Large intestine (tissue), 3 donors: ENCODE results near the gene EHD2. TPM values are rescaled to one million over a fixed set of nuclear protein-coding genes. Genes with fewer than 3 reads are reported as not detected.
"Not testable (repeated sequence)": the region's sequence is repeated elsewhere in the genome, so short reads cannot be mapped to it uniquely, and the experiment has no call there.

Experiments
- DNase-seq, 2 donors: peaks; one replicate each; pipeline versions ENCODE4 v3.0.0 to v3.0.0-alpha.2; 2013
- H3K27ac ChIP-seq: one replicate; pipeline ENCODE4 v1.5.1; 2013; ENCODE audit warnings: low read length
- H3K27me3 ChIP-seq: 2 replicates; pipeline ENCODE4 v1.6.1; 2013; ENCODE audit warnings: low read length; ENCODE audit not compliant: control insufficient read depth, insufficient read depth
- H3K36me3 ChIP-seq: 2 replicates; pipeline ENCODE4 v1.6.1; 2013; ENCODE audit warnings: low read length; ENCODE audit not compliant: control insufficient read depth, insufficient read depth
- H3K4me1 ChIP-seq: one replicate; pipeline ENCODE4 v1.6.1; 2013; ENCODE audit warnings: low read length; ENCODE audit not compliant: control insufficient read depth, insufficient read depth
- H3K4me3 ChIP-seq: one replicate; pipeline ENCODE4 v1.5.1; 2013; ENCODE audit warnings: low read length
- H3K9me3 ChIP-seq: one replicate; pipeline ENCODE4 v1.6.1; 2013; ENCODE audit warnings: mild to moderate bottlenecking, low read depth, low read length, moderate library complexity; ENCODE audit not compliant: control insufficient read depth
- WGBS: methylation state at CpG from one replicate; pipeline ENCODE4 v1.1.5; 2013; ENCODE audit warnings: low lambda C conversion rate; ENCODE audit not compliant: insufficient coverage; 5-methylcytosine and 5-hydroxymethylcytosine counted together
- polyA plus RNA-seq: library from polyadenylated mRNA; unstranded; fragments of 120-200 nt; gene quantifications from one replicate; pipeline ENCODE4 v1.2.1, GENCODE V29; 2013

Gene EHD2
- polyA plus RNA-seq, 1 donor = 31.4 TPM

DNA sequence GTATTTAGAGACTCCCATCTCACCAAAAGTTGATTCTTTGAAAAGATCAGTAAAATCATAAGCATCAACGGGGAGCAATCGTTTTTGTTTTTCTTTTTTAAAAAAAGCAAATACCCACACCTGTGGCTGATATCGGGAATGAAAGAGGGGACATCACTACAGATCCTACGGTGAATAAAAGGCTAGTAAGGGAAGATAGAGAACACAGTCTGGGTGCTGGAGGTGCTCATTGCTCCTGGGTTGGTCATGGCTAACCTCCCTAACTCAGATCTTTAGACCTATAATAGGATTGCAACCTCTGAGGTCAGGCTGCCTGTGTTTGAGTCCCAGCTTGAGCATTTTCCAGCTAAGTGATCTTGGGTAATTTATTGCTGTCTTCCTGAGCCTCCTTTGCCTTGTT is 1.1 kb downstream of the EHD2 start:
- Histone ChIP-seq H3K4me1 (peaks cover 2% of the 10 kb centered on the region), H3K27ac (no peak overlapping the region)

GRCh38 chr19:47714855-47715254 is 1.6 kb downstream of the EHD2 start:
- peaks cover 15% of the 10 kb centered on the region for H3K27me3 ChIP-seq
- DNase-seq, H3K9me3 ChIP-seq, H3K27ac ChIP-seq, H3K4me3 ChIP-seq, H3K4me1 ChIP-seq, H3K36me3 ChIP-seq: not testable (repeated sequence)

More for the DNA sequence above, 1.1 kb downstream of the EHD2 start:
- Histone ChIP-seq H3K4me3 (peak overlapping the region; percentile 43), H3K9me3 (peaks cover 3% of the 10 kb centered on the region), H3K36me3 (peaks cover 2% of the 10 kb centered on the region), H3K27me3 (peaks cover 15% of the 10 kb centered on the region)
- DNase-seq = no peak
- WGBS = 100% methylated on average over 2 of the region's 4 CpGs

DNA sequence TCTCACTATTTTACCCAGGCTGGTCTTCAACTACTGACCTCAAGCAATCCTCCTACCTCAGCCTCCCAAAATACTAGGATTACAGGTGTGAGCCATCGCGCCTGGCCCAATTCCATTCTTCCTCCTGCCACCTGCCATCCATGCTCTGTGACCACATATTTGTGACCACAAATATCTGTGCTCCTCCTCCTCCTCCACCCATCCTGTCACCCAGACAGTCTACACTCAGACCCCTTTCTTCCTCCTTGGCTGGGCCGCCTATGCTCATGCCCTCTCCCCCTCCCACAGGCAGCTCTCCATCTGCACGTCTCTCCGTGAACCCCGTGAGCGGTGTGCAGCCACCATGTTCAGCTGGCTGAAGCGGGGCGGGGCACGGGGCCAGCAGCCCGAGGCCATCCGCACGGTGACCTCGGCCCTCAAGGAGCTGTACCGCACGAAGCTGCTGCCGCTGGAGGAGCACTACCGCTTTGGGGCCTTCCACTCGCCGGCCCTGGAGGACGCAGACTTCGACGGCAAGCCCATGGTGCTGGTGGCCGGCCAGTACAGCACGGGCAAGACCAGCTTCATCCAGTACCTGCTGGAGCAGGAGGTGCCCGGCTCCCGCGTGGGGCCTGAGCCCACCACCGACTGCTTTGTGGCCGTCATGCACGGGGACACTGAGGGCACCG is 3.2 kb downstream of the EHD2 start:
- Histone ChIP-seq H3K36me3 (peaks cover 2% of the 10 kb centered on the region), H3K4me1 (peaks cover 2% of the 10 kb centered on the region), H3K27me3 (peaks cover 15% of the 10 kb centered on the region), H3K4me3 (no peak overlapping the region), H3K27ac (no peak overlapping the region), H3K9me3 (peaks cover 3% of the 10 kb centered on the region)
- DNase-seq = no peak
- 80% methylated on average over 1 of the region's 32 CpGs for WGBS

DNA sequence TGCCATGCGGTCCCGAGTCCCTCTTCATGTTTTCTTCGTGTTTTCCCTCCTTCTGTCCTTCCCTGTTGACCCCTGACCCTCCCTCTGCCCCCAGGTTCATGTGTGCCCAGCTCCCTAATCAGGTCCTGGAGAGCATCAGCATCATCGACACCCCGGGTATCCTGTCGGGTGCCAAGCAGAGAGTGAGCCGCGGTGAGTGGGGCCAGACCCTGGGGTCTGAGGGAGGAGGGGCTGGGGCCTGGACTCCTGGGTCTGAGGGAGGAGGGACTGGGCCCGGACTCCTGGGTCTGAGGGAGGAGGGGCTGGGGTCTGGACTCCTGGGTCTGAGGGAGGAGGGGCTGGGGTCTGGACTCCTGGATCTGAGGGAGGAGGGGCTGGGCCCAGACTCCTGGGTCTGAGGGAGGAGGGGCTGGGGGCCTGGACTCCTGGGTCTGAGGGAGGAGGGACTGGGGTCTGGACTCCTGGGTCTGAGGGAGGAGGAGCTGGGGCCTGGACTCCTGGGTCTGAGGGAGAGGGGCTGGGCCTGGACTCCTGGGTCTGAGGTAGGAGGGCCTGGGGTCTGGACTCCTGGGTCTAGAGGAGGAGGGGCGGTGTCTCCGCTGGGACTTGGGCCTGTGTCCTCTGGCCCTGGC is 5.3 kb downstream of the EHD2 start:
- DNase-seq, H3K36me3 ChIP-seq, H3K9me3 ChIP-seq, H3K27me3 ChIP-seq, H3K4me1 ChIP-seq: not testable (repeated sequence)
- peak overlapping the region; percentile 4 for H3K4me3 ChIP-seq
- H3K27ac ChIP-seq = peak overlapping the region; percentile 81
- WGBS = no CpG with 5 or more reads among the region's 11 CpGs

DNA sequence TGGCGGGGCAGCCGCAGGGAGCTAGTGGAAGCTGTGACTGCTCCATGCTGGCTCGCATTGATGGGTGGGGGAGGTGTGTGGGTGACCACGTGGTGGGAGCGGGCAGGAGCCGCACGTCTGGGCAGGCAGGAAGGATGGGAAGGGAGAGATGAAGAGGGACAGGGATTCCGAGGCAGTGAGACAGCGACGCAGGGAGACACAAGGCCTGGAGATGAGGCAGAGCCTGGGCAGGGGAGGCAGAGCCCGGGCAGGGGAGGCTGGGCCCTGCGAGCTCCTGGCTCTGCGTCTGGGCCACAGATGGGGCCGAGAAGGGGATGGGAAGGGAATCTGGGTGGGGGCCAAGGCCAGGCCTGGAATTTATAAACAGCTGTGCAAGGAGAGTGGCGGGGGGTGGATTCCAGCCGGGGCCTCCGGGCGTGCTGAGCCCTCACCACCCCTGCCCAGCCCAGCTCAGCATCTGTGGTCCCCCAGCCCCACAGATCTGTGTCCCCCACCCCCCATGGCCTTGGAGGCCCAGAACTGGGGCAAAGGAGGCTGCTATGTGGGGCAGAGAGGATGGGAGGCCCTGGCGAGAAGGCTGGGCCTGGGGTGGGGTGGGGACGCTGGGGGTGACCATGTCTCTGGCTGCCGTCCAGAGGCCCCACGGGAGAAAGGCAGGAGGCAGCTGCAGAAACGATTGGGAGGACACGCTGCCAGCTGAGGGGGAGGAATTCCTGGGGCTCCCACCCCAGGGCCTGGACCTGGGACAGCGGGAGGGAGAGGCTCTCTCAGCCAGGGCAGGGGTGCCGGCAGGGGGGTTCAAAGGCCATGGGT is 6.0 kb downstream of the EHD2 start:
- H3K9me3 ChIP-seq = no peaks in the 10 kb centered on the region
- H3K27ac ChIP-seq = peak overlapping the region; percentile 81
- WGBS = no CpG with 5 or more reads among the region's 26 CpGs
- H3K36me3 ChIP-seq = peaks cover 2% of the 10 kb centered on the region
- peak; percentile 66 to 71 for DNase-seq
- peaks cover 5% of the 10 kb centered on the region for H3K4me1 ChIP-seq
- no peaks in the 10 kb centered on the region for H3K27me3 ChIP-seq
- H3K4me3 ChIP-seq = peak overlapping the region; percentile 4

DNA sequence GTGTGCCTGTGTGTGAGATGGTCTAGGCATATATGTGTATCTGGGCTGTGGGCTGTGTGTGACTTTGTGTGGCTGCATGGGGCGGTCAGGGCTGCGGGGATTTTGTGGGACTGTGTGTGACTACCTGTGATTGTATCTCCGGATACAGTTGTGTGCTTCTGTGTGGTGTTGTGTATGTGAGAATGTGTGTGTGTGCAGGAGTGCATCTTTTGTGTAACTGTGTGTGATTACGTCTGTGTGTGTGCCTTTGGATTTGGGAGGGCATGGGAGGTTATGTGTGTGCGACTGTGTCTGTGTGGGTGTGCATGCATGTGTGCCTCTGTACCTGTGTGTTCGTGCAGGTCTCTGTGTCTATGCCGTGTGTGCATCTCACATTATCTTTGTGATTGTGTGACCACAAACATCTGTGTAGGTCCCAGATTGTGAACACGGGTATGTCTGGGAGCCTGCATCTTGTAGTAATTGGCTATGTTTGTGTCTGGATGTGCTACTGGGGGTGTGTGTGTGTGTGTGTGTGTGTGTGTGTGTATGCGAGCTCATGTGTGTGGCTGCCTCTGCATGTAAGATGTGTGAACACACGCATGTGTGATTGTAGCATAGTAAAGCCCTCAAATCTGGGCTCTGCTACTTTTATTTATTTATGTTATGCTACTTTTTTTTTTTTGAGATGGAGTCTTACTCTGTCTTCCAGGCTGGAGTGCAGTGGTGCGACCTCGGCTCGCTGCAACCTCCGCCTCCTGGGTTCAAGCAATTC is 7.6 kb downstream of the EHD2 start:
- no peak overlapping the region for H3K27ac ChIP-seq
- H3K4me1 ChIP-seq = peaks cover 5% of the 10 kb centered on the region

DNA sequence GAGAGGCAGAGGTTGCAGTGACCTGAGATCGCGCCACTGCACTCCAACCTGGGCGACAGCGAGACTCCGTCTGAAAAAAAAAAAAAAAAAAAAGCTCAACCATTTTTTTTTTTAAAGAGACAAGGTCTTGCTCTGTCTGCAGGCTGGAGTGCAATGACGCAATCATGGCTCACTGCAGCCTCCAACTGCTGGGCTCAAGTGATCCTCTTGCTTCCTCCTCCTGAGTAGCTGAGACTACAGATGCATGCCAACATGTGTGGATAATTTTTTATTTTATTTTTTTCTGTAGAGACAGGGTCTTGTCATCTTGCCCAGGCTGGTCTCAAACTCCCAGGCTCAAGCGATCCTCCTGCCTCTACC is 10.3 kb downstream of the EHD2 start:
- no CpG with 5 or more reads among the region's 7 CpGs for WGBS
- H3K4me1 ChIP-seq = peaks cover 5% of the 10 kb centered on the region
- peaks cover 7% of the 10 kb centered on the region for H3K27me3 ChIP-seq
- peaks cover 4% of the 10 kb centered on the region for H3K36me3 ChIP-seq
- H3K9me3 ChIP-seq = peaks cover 4% of the 10 kb centered on the region
- peak; percentile 55 to 66 for DNase-seq
- H3K27ac ChIP-seq = no peak overlapping the region
- no peak overlapping the region for H3K4me3 ChIP-seq

More for the DNA sequence above, 7.6 kb downstream of the EHD2 start:
- WGBS = no CpG with 5 or more reads among the region's 14 CpGs
- Histone ChIP-seq H3K9me3 (peaks cover 2% of the 10 kb centered on the region), H3K27me3 (peaks cover 4% of the 10 kb centered on the region), H3K4me3 (no peak overlapping the region), H3K36me3 (peaks cover 2% of the 10 kb centered on the region)
- DNase-seq = no peak

DNA sequence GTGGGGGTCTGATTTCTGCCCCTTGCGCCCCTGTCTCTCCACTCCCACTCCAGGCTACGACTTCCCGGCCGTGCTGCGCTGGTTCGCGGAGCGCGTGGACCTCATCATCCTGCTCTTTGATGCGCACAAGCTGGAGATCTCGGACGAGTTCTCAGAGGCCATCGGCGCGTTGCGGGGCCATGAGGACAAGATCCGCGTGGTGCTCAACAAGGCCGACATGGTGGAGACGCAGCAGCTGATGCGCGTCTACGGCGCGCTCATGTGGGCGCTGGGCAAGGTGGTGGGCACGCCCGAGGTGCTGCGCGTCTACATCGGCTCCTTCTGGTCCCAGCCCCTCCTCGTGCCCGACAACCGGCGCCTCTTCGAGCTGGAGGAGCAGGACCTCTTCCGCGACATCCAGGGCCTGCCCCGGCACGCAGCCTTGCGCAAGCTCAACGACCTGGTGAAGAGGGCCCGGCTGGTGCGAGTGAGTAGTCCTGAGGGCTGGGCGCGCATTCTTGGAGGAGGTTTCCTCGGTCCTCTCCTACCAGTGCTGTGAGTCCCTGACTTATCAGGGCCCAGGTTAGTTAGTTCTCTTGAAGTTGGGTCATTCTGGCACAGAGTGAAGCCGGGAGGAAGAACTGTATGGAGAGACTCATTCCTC is 12.7 kb downstream of the EHD2 start:
- H3K4me1 ChIP-seq = peaks cover 7% of the 10 kb centered on the region
- WGBS = 67% methylated on average over 1 of the region's 48 CpGs

DNA sequence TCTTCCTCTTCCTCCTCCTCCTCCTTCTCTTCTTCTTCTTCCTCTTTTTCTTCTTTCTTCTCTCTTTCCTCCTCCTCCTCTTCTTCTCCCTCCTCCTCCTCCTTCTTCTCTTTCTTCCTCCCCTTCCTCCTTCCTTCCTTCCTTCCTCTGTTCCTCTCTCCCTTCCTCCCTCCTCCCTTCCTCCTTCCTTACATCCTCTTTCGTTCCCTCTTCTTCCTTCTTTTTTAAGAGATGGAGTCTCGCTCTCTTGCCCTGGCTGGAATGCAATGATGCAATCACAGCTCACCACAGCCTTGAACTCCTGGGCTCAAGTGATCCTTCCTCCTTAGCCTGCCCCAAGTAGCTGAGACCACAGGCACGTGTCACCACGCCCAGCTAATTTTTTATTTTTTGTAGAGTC is 13.2 kb downstream of the EHD2 start:
- no peak for DNase-seq
- Histone ChIP-seq H3K4me3 (no peak overlapping the region), H3K4me1 (peaks cover 7% of the 10 kb centered on the region), H3K9me3 (peaks cover 4% of the 10 kb centered on the region), H3K27me3 (peaks cover 31% of the 10 kb centered on the region), H3K36me3 (peaks cover 11% of the 10 kb centered on the region), H3K27ac (no peak overlapping the region)
- 100% methylated on average over 1 of the region's 4 CpGs for WGBS

More for the DNA sequence above, 12.7 kb downstream of the EHD2 start:
- no peak overlapping the region for H3K27ac ChIP-seq
- peaks cover 29% of the 10 kb centered on the region for H3K27me3 ChIP-seq
- no peak for DNase-seq
- no peak overlapping the region for H3K4me3 ChIP-seq
- H3K9me3 ChIP-seq = peaks cover 4% of the 10 kb centered on the region
- H3K36me3 ChIP-seq = peaks cover 10% of the 10 kb centered on the region

GRCh38 chr19:47728295-47728694 is 15.1 kb downstream of the EHD2 start:
- H3K27ac ChIP-seq, H3K9me3 ChIP-seq, H3K4me1 ChIP-seq, DNase-seq, H3K4me3 ChIP-seq: not testable (repeated sequence)
- Histone ChIP-seq H3K27me3 (peaks cover 31% of the 10 kb centered on the region), H3K36me3 (peaks cover 11% of the 10 kb centered on the region)
- WGBS = 67% methylated on average over 1 of the region's 4 CpGs
